HG02970 (cell line): ENCODE data around the gene PIAS4.

Experiments
- ATAC-seq: cut with Tn5 transposase; IDR thresholded peaks from one replicate; pipeline ENCODE4 v1.9.1; 2021; ENCODE audit warnings: mild to moderate bottlenecking, moderate library complexity, moderate number of reproducible peaks; ENCODE audit not compliant: unreplicated experiment, low FRiP score

PIAS4 gene

DNA sequence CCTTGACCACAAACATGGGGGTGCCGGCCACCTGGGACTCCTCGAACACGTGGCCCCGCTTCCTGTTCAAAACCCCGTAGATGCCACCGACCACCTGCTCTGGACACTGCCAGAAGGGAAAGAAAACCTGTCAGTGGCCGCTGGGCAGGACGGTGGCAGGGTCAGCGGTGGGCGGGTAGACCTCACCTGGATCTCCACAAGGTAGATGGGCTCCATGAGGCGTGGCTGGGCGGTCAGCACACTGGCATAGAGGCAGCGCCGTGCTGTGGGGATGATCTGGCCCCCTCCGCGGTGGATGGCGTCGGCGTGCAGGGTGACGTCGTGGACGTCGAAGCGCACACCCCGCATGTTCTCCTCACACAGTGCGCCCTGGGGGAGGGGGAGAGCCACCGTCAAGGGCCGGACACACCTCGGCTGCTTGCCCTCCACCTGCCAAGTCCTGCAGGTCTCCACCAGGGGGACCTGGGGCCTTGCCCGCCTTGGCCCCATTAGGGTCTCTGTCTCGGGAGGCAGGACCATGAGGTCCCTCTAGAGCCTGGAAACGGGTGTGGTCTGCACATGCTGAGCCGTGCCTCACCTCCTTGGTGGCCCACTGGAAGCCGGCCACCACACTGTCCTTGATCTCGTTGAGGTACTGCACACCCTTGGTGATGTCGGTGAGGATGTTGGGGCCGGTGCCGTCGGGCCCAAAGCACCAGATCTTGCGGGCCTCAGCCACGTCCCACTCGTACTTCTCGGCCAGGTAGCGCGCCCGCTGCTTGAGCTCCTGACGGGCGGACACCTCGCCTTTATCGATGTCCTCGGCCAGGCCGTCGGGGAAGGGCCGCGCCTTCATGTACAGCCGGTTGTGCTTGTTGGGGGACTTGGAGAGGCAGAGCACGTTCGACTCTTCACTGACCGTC is 30.0 kb upstream of the PIAS4 start:
- no peak for ATAC-seq

DNA sequence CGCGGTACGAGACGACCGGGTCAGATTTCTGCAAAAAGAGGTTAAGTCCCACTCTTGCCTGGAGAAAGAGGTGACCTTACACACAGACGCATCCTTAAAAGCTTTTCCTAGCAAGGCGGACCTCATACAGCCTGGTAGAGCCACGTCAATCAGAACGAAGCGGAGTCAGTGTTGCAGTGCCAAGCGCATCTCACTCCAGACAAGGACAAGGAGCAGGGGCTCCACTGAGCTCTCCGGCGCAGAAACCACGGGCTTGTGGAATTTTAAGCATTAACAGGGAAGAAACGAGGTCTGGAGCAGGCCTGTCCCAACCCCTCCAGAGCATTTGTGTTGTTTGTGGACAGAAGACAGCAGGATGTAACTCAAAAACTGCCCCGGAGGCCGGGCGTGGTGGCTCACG is 29.4 kb upstream of the PIAS4 start:
- ATAC-seq: no peak

DNA sequence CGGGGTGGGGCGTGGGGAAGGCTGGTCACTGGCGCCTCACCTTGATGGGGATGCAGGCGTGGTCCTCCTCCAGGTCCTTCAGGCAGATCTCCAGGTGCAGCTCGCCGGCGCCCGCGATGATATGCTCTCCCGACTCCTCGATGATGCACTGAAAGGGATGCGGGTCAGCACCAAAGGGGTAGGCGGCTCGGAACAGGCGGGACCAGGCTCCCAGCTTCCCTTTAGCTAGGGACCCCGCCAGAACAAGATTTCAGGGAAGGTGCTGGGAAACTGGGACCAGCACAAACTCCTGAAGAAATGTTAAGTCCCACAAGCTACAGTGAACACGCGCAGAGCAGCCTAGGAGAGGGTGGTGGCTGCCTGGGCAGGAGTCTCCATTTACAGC is 28.3 kb upstream of the PIAS4 start:
- no peak for ATAC-seq

DNA sequence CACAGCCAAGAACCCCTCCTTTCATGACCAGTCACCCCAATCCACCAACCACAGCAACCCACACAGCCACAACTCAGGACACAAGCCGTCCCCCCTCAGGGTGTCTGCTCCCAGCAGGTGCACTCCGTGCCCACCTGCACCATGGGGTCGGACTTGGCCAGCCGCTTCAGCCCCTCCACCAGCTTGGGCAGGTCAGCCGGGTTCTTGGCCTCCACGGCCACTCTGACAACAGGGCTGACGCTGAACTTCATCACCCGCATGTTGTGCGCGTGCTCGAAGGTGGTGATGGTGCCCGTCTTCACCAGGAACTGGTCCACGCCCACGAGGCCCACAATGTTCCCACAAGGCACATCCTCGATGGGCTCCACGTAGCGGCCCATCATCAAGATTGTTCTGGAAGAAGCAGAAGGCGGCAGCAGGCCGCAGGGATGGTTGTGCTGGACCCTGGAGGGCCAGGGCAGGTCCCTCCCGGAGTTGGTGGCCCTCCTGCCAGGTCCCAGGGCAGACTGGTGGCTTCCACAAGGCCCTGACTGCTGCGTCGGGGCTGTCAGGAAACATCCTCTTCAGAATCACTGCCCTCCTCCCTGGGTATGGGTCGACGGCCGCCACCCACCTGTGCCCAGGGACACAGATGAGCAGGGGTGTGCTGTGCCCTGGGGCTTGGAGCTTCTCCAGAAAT is 27.7 kb upstream of the PIAS4 start:
- no peak for ATAC-seq

DNA sequence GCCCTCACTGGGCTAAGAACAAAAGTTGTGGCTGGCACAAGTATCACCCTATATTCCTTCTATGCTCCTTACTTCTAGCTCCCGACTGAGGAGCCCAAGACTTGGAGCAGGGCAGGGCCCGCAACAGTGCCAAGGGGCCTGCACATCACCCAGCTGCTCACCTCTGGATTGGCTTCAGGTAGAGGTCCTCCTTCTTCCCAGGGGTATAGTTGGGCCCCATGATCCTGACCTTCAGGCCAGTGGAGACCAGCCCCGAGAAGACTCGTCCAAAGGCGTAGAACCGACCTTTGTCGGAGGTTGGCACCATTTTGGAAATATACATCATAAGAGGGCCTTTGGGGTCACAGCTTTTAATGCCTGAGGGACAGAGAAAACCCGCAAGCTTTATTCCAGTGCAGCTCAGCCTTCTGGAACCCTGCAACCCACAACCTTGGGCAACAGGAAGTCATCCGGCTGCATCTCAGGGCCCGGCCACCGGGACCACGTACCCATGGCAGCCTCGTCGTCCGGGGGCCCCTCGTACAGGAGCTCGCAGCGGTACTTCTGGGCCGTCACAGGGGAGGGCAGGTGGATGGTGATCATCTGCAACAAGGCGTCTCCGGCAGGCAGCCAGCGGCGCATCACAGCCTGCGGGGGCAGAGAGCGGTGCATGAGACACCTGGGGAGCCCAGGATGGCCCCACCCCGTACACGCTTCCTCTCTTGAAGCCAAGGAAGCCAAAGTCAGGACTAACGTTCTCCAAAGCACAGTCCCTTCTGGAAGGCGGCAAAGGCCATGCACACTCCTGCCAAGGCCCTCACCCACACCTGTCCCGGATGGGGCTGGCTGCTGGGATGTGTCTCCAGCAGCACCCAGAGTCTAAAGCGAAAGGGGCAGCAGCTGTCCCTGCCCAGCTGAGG is 26.9 kb upstream of the PIAS4 start:
- ATAC-seq: no peak

DNA sequence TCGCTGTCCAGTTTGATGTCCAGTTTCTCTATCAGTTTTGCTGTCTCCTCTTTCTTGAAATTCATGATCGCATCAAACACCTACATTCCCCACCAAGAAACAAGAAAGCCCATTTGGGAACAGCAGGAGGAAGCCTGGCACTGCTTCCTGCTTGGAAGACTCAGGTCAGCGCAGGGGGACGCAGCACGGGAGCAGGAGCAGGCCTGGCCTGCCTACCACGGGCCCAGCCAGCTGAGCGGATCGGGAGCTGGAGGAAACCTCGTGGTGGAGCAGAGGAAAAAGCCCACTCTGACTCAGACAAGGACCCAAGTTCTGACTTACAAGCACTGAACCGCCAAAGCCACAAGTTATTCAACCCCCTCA is 26.2 kb upstream of the PIAS4 start:
- no peak for ATAC-seq

DNA sequence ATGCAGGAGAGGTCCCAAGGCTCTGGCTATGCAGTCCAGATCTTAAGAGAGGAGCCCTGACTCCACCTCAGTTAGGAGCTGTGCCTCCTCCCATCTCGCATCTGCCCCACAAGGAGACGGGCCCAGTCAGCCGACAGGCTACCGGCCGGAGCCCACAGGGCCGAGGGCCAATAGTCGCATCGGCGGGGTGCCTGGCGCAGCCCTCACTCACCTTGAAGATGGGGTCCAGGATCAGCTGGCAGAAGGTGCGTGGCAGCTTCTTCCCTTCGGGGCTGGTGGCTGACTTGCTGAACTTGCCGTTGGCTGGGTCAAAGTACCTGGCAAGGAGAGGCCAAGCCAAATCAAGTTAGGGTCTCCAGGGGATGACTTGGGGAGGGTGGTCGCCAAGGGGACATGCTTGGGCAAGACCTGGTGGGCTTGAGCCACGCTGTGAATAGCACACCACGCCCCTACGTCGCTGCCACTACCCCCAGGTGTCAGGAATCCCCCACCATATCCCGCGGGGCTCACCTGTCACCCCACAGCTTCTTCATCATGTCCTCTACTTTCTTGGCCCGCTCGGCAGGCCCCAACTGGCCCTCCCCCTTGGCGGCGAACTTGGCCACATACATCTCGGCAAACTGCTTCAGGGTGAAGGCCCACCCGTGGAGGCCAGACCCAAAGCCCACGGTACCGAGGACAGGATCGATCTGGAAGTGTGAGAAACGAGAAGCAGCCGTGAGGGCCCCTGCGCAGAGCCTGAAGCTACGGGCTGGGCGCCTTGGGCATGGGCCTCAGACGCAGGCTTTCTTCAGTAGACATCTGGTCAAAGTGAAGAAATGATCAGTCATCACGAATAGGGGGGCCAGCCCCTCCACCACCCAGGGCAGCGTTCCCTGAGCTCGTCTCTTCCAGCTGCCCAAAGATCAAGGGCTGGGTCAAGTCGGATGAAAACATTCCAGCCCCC is 25.5 kb upstream of the PIAS4 start:
- ATAC-seq: no peak

DNA sequence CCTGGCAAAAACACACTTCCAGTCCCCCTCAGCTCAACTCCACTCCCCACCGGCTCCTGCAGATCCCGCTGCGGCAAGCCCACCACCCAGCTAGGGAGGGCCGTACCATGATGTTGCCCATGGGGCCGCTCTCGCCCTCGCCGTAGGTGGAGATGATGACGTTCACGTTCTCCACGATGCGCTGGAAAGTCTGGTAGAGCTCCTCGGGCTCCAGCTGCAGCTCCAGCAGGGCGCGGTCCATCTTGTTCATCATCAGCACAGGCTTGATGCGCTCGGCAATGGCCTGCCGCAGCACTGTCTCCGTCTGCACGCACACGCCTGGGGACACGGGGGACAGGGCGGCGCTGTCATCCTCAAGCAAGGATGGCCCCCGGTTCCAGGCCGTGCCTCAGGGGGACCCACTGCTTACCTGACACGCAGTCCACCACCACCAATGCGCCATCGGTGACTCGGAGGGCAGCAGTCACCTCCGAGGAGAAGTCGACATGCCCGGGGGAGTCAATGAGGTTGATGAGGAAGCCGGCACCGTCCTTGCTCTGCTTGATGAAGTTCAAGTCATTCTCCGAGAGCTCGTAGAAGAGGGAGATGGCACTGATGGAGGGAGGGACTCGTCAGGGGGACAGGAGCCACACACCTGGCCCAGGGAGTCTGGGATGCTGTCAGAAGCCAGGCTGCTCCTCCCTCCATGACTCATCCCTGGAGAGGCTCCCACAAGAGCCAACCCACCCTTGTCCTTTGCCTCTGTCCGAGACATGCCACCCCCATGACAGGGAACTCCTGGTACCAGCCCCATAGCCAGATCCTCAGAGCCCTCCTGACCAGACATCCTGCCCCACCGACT is 24.6 kb upstream of the PIAS4 start:
- no peak for ATAC-seq

DNA sequence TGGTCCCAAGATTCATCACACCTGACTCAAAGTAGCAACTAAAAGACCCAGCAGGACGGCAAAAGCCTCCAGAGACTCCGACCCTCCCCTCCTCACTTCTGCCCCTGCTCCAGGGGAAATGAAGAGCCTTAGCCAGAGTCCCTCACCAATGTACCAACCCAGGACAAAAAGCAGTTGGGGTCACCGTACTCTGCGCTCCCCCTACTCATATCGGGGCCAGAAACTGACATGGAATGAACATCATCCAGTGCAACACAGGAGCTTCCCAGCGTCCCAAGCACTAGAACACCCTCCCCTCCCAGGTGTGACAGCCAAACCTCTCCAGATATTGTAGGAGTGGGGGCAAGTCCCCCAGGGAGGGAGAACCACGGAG is 24.0 kb upstream of the PIAS4 start:
- no peak for ATAC-seq

DNA sequence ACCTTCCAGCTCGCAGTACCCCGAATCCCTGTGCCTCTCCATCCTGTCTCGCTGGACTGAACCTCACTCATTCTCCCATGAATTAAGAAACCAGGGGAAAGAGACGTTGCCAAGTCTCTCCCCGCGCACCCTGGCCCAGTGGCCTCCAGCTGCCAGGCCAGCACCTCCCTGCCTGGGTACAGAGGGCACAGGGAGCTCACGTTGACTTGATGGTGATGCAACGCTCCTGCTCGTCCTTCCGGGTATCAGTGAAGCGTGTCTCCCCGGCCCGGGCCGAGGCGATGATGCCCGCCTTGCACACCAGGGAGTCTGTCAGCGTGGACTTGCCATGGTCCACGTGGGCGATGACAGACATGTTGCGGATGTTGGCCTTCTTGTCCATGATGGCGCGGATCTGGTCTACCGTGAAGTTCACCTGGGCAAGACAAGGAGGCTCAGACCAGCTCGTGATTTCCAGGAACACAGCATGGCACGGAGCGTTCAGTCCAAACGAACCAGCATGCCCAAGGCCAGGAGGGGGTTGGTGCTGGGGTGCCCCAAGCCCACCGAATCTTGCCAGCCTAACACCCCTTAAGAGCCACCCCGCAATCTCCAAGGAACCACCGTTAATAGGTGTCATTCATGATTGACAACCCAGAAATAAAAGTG is 23.5 kb upstream of the PIAS4 start:
- no peak for ATAC-seq

DNA sequence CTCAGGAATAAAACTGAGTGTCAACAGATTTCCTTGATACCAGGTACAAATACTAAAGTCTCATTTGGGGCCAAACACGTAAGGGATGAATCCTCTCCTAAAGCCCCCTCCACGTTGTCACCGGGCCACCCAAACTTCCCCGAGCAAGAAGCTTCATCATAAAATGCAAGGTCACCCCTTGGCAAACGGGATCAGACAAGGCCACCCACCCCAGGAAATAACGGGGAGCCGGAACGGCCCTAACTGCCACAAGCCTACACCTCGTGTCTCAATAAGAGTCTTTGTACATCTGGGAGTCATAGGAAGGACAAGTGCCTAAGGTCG is 23.0 kb upstream of the PIAS4 start:
- ATAC-seq: no peak

DNA sequence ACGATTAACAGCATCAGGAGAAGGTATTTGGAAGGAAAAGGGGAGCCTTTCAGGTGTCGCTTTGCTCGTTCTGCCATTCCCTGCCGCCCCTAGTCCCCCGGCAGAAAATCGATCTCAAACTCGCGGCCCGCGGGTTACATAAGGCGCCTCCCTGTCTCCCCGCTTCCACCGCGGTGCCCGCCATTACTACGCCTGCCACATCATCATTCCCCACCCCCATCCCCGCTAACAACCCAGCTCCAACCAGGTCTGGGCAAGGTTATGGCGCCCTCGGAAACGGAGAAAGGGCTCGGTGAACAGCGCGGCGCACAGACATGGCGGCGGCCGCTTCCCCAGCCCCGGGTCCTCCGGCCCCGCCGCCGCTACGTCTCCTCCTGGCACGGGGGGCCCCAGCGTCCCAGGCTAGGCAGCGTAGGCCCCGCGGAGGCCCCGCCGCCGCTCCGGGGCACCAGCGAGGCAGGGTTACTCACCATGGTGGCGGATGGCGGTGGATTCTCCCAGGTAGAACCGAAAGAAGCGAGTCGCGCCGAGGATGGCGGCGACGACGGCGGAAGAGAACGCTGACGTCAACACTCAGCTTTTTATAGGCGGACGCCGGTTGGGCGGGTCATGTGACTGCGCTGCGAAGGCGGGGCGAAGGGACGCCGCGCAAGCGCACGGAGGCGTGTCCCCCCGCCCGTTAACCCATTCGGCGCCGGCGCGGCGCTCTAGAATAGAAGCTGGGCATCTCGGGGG is 22.5 kb upstream of the PIAS4 start, which contains the start of gene EEF2:
EEF2 (minus strand) TSS at position 556 of the 735 bp plus-strand sequence; CDS start at position 473, 83 bp downstream.
- peak; percentile 49 for ATAC-seq

DNA sequence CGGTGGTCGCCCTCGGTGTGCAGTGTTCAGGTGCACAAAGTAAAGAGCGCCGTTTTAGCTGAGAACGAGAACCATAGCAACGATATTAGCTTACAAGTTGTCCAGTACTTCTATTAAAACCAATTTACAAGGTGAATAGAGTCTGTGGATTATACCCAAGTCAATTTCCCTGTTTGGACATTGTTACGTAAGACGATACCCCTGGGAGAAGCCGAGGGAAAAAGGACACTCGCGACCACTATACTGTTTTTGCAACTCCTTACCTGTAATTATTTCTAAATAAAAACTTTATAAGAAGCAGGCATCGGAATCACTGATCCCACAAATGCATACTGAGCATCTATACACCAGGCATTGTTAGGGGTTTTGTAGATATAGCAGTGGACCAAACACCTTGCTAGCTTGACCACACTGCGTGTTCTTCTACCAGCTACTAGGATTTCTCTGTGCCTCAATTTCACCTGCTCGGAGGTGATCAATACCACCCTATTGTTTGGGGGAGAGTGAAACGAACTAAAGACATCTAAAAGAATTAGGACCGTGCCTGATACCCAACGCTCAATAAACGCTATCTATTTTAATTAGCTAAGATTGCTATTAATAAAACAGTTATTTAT is 21.8 kb upstream of the PIAS4 start:
- ATAC-seq: no peak

DNA sequence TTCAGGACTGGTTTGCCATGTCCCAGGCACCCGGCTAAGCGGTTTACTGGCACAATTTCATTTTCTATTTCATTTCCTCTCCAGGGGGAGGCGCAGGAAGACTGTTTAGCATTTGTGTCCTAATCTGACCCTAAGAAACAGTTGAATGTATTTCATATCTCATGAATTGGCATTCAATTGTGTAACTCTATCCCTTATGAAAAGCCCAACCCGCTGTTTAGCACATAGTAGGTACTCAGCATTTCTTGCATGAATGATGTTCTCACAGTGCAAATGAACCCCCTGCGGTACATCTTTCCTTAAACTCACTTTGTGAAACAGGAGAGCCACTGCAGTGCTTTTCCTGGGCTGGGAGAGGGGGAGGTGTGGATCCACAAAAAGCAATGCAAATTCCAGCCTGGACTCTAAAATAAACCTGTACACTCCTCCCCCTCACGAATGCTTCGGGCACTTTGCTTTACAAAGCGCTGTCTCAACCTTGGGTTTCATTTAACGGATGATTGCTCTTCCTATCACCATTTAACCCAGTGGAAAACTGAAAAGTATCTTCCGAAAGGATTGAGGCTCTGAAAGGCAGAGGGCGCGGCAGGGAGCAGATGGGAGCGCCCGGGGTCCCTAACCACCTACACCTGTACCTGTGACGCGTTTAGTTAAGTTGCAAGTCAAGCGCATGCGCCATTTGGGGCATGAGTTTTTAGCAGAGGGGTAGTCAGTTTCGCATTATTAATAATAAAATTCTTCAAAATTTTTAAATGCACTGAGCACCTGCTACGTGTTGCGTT is 21.1 kb upstream of the PIAS4 start:
- ATAC-seq: no peak

DNA sequence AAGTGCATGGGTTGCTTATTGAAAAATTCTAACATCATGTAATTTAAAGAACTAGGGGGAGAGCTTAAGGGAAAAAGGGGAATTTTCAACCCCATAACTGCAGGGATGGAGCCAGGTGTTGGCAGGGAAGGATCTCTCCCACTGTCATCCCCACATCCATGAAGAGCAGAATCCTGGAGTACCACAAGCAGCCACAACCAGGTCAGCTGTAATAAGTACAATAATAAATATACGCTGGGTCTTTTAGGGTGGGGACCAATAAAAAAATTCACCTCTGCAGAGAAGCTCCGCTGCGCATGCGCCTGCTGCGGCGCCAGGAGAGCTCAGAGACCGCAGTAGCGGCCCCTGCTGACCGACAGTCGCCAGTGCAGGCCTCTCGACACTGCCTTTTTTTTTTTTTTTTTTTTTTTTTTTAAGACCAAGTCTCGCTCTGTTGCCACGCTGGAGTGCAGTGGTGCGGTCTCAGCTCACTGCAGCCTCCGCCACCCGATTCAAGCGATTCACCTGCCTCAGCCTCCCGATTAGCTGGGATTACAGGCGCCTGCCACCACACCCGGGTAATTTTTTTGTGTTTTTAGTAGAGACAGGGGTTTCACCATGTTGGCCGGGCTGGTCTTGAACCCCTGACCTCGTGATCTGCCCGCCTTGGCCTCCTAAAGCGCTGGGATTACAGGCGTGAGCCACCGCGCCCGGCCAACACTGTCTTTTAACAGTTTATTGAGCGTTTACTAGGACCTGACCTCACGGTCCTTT is 19.7 kb upstream of the PIAS4 start:
- peak; percentile 31 for ATAC-seq

DNA sequence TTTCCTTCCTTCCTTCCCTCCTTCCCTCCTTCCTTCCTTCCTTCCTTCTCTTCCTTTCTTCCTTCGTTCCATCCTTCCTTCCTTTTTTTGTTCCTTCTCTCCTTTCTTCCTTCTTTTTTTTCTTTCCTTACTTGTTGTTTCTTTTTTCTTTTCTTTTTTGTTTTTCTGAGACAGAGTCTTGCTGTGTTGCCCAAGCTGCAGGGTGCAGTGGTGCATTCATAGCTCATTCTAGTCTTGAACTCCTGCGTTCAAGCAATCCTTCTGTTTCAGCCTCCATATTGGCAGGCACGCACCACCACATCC is 16.8 kb upstream of the PIAS4 start:
- no peak for ATAC-seq
